Lower leg skin (tissue), 3 donors: ENCODE measurements around the gene PTH2.

Experiments
- CTCF ChIP-seq, 3 donors: fragments of 450-650 bp; IDR thresholded peaks; one replicate each; pipeline ENCODE4 v1.5.1; 2016; ENCODE audit warnings: antibody characterized with exemption in 3 of 3, mild to moderate bottlenecking in 3 of 3, moderate library complexity in 2 of 3
- POLR2A ChIP-seq, 2 donors: fragments of 450-650 bp; IDR thresholded peaks; one replicate each; pipeline ENCODE4 v1.6.1; 2016 to 2017; ENCODE audit warnings: antibody characterized with exemption in 2 of 2, mild to moderate bottlenecking in 1 of 2, moderate library complexity in 1 of 2

GRCh38 chr19:49411681-49412326, 11.4 kb downstream of the PTH2 start:
- no peak for TF ChIP-seq CTCF (IDR thresholded peaks at IDR 0.05)
- no peak for TF ChIP-seq POLR2A (IDR thresholded peaks at IDR 0.05)
